Panc1 (cell line): ENCODE results near the gene MTHFR. TPM values are rescaled to one million over a fixed set of nuclear protein-coding genes. Genes with fewer than 3 reads are reported as not detected.

Source experiments
- ATAC-seq: fragments of 200-7000 bp; cut with Tn5 transposase; 2 replicates; pipeline ENCODE4 v1.9.1; 2020; ENCODE audit warnings: mild to moderate bottlenecking, moderate library complexity
- BruUV-seq: library from RNA; stranded (reverse); fragments of 400-500 nt; replicated peaks from 2 replicates; lab custom pipeline; 2021; lab: Mats Ljungman, UMichigan
- CTCF ChIA-PET: fragments of 300-600 bp; sonication (Branson Sonifier 250); formaldehyde crosslinking; loops from one replicate; lab custom pipeline; 2022; ENCODE audit warnings: antibody characterized with exemption; lab: Charles Lee
- POLR2A ChIA-PET: fragments of 300-600 bp; sonication (Branson Sonifier 250); formaldehyde crosslinking; loops from one replicate; lab custom pipeline; 2022; ENCODE audit warnings: antibody characterized with exemption; lab: Charles Lee
- DNase-seq: peaks from one replicate; pipeline ENCODE4 v3.0.0-alpha.2; 2010; ENCODE audit warnings: low read depth, low spot score
- H3K27ac ChIP-seq: 2 replicates; pipeline ENCODE4 v1.5.1; 2011; ENCODE audit warnings: mild to moderate bottlenecking, low read length, inconsistent platforms
- H3K27me3 ChIP-seq: fragments of 200-500 bp; sonication (Bioruptor generic); 2 replicates; pipeline ENCODE4 v1.6.0; 2014; ENCODE audit warnings: low read length, inconsistent platforms; ENCODE audit not compliant: control insufficient read depth, insufficient read depth
- H3K36me3 ChIP-seq: fragments of 200-500 bp; sonication (Bioruptor generic); 2 replicates; pipeline ENCODE4 v1.5.1; 2014; ENCODE audit warnings: inconsistent platforms, mild to moderate bottlenecking, low read length, moderate library complexity; ENCODE audit not compliant: control insufficient read depth, insufficient read depth
- H3K4me1 ChIP-seq: 2 replicates; pipeline ENCODE4 v1.5.1; 2011; ENCODE audit warnings: inconsistent platforms, mild to moderate bottlenecking, low read length, moderate library complexity; ENCODE audit not compliant: control insufficient read depth, insufficient read depth
- H3K4me3 ChIP-seq, 2 experiments: 2 replicates each; pipeline ENCODE4 v1.5.1; 2011 to 2012; ENCODE audit warnings: low read depth in 2 of 2, low read length in 2 of 2, mild to moderate bottlenecking in 2 of 2, inconsistent platforms in 1 of 2, moderate library complexity in 1 of 2
- H3K9me3 ChIP-seq: fragments of 200-500 bp; sonication (Bioruptor generic); 2 replicates; pipeline ENCODE4 v1.5.1; 2014; ENCODE audit warnings: low read depth, mild to moderate bottlenecking, inconsistent platforms, low read length, moderate library complexity; ENCODE audit not compliant: control insufficient read depth, insufficient read depth
- POLR2AphosphoS5 ChIP-seq: IDR thresholded peaks from 2 replicates; pipeline ENCODE4 v1.6.1; 2012; ENCODE audit warnings: mild to moderate bottlenecking, low read depth, low read length, moderate library complexity
- SIN3A ChIP-seq: IDR thresholded peaks from 2 replicates; pipeline ENCODE4 v1.6.1; 2012; ENCODE audit warnings: low read depth, mild to moderate bottlenecking, low read length, moderate library complexity, borderline replicate concordance; ENCODE audit not compliant: insufficient read depth
- TCF7L2 ChIP-seq: IDR thresholded peaks from 2 replicates; pipeline ENCODE4 v1.6.1; 2011; ENCODE audit warnings: mild to moderate bottlenecking, low read depth, low read length, inconsistent platforms
- in situ Hi-C: cut with HindIII; loops from 2 replicates; pipeline ENCODE4 v1.10.0; 2016; ENCODE audit warnings: low sequenced_read_pairs, low pct_unique_long_range_greater_than_20kb
- intact Hi-C: fragments of 100-400 bp; cut with micrococcal nuclease; formaldehyde crosslinking; loops from one replicate; pipeline ENCODE4 v1.10.0; 2022; ENCODE audit not compliant: unreplicated experiment
- total RNA-seq: library from RNA; stranded (reverse); gene quantifications from one replicate; pipeline ENCODE4 v1.2.1, GENCODE V29; 2021; ENCODE audit not compliant: unreplicated experiment
- TF ChIP-seq, protein P1 (sequence below), 2 experiments: IDR thresholded peaks; 2 replicates each; pipeline ENCODE4 v1.6.1; 2011 to 2012; ENCODE audit warnings: low read depth in 2 of 2, control low read depth in 1 of 2, low read length in 1 of 2, mild to moderate bottlenecking in 1 of 2, moderate library complexity in 1 of 2; ENCODE audit not compliant: insufficient read depth in 1 of 2
- TF ChIP-seq, protein P2 (sequence below): fragments of 450-650 bp; IDR thresholded peaks from 2 replicates; pipeline ENCODE4 v1.5.1; 2017; ENCODE audit warnings: mild to moderate bottlenecking

MTHFR gene
- total RNA-seq, 1 experiment from 2014 or later, result 37.4 TPM

DNA sequence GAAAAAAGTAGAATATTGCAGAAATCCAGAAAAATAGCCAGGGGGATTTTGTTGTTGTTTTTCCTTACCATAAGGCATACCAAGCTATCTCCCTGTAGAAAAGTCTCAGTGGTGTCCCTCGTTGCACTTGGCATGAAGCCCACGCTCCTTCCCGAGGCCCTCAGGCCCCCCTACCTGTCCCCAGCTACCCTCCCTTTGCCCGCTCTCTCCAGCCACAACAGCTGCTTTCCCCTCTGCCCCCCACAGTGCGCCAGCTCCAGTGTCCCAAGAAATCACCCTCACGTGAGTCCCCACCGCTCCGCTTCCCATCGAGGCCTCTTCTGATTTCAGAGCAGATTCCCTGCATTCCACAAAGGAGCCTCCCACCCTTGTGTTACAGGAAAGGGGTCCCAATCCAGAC is 61.5 kb downstream of the MTHFR start:
- no peaks in the 10 kb centered on the region; the same call in 1 of the 2 replicates for H3K36me3 ChIP-seq
- ATAC-seq (no peak), DNase-seq (no peak)
- TF ChIP-seq, protein P1, sequence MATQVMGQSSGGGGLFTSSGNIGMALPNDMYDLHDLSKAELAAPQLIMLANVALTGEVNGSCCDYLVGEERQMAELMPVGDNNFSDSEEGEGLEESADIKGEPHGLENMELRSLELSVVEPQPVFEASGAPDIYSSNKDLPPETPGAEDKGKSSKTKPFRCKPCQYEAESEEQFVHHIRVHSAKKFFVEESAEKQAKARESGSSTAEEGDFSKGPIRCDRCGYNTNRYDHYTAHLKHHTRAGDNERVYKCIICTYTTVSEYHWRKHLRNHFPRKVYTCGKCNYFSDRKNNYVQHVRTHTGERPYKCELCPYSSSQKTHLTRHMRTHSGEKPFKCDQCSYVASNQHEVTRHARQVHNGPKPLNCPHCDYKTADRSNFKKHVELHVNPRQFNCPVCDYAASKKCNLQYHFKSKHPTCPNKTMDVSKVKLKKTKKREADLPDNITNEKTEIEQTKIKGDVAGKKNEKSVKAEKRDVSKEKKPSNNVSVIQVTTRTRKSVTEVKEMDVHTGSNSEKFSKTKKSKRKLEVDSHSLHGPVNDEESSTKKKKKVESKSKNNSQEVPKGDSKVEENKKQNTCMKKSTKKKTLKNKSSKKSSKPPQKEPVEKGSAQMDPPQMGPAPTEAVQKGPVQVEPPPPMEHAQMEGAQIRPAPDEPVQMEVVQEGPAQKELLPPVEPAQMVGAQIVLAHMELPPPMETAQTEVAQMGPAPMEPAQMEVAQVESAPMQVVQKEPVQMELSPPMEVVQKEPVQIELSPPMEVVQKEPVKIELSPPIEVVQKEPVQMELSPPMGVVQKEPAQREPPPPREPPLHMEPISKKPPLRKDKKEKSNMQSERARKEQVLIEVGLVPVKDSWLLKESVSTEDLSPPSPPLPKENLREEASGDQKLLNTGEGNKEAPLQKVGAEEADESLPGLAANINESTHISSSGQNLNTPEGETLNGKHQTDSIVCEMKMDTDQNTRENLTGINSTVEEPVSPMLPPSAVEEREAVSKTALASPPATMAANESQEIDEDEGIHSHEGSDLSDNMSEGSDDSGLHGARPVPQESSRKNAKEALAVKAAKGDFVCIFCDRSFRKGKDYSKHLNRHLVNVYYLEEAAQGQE (IDR thresholded peaks at IDR 0.05; ENCODE audit: insufficient read depth in 1 of 2, low read depth in 2 of 2, low read length in 1 of 2), result no peak
- TF ChIP-seq POLR2AphosphoS5 (no peak), TCF7L2 (no peak), SIN3A (no peak)
- TF ChIP-seq, protein P2, sequence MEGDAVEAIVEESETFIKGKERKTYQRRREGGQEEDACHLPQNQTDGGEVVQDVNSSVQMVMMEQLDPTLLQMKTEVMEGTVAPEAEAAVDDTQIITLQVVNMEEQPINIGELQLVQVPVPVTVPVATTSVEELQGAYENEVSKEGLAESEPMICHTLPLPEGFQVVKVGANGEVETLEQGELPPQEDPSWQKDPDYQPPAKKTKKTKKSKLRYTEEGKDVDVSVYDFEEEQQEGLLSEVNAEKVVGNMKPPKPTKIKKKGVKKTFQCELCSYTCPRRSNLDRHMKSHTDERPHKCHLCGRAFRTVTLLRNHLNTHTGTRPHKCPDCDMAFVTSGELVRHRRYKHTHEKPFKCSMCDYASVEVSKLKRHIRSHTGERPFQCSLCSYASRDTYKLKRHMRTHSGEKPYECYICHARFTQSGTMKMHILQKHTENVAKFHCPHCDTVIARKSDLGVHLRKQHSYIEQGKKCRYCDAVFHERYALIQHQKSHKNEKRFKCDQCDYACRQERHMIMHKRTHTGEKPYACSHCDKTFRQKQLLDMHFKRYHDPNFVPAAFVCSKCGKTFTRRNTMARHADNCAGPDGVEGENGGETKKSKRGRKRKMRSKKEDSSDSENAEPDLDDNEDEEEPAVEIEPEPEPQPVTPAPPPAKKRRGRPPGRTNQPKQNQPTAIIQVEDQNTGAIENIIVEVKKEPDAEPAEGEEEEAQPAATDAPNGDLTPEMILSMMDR, result no peak
- H3K4me1 ChIP-seq, result no peaks in the 10 kb centered on the region
- no peak overlapping the region for H3K27ac ChIP-seq
- H3K9me3 ChIP-seq, result no peaks in the 10 kb centered on the region
- ChIA-PET CTCF (no interaction called here), POLR2A (interaction anchor here (0.6 kb wide), 1 partner anchor 67 kb away, joined by 3 read pairs; no protein-coding TSS in a partner anchor)
- intact Hi-C loops, result no loop called here
- BruUV-seq, result no TSS peak
- in situ Hi-C loops, result no loop called here
- no peak overlapping the region for H3K4me3 ChIP-seq
- H3K27me3 ChIP-seq, result no peaks in the 10 kb centered on the region

DNA sequence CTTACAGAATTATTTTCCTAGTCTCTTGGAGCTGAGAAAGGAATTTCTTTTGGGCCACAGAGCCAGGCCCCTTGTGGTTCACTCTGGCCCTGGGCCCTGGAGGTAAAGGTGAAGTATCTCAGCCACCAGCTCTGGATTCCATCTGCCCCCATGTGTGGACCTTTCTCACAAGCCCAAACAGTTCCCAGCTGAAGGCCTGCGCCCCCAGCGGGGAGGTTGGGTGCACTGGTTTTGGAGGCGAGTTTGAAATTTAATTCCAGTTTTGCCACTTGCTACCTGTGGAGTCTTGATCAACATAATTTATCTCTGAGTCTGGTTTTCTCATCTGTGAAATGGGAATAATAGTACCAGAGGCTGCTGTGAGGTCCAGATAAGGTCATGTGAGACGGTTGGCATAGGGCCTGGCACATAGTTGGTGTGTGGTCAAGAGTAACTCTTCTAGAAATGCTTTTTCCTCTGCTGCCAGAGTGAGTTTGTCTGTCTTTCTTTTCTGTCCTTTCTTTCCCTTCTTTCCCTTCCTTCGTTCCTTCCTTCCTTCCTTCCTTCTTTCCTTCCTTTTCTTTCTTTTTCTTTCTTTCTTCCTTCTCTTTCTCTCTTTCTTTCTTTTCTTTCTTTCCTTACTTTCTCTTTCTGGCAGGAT is 63.7 kb downstream of the MTHFR start:
- DNase-seq (no peak), ATAC-seq (no peak)
- Histone ChIP-seq H3K9me3 (no peaks in the 10 kb centered on the region), H3K36me3 (no peaks in the 10 kb centered on the region; the same call in 1 of the 2 replicates), H3K4me3 (no peak overlapping the region), H3K27ac (no peak overlapping the region), H3K4me1 (peaks cover 5% of the 10 kb centered on the region), H3K27me3 (no peaks in the 10 kb centered on the region)
- ChIA-PET CTCF (no interaction called here), POLR2A (no interaction called here)
- intact Hi-C loops (no loop called here), in situ Hi-C loops (no loop called here)
- BruUV-seq, result no TSS peak
- TF ChIP-seq, protein P2, result no peak
- TF ChIP-seq SIN3A (no peak), TCF7L2 (no peak)
- TF ChIP-seq, protein P1 (IDR thresholded peaks at IDR 0.05; ENCODE audit: insufficient read depth in 1 of 2, low read depth in 2 of 2, low read length in 1 of 2), result no peak
